Measurements from ENCODE around the gene TEX44.

Gene TEX44

DNA sequence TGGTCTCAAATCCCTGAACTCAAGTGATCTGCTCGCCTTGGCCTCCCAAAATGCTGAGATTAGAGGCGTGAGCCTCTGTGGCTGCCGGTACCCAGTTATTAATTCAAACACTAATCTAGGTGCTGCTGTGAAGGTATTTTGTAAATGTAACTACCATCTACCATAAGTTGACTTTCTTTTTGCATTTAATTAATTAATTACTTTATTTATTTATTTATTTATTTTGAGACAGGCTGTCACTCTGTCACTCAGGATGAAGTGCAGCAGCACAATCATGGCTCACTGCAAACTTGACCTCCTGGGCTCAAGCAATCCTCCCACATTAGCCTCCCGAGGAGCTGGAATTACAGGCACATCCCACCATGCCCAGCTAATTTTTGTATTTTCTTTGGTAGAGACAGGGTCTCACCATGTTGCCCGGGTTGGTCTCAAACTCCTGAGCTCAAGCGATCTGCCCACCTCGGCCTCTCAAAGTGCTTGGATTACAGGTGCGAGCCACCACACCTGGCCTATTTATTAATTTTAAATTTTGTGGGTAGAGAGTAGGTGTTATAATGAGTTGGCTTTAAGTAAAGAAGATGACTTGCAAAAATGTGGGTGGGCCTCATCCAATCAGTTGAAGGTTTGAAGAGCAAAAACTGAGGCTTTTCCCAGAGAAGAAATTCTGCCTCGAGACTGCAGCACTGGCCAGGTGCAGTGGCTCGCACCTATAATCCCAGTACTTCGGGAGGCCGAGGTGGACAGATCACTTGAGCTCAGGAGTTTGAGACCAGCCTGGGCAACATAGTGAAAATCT is 45.2 kb upstream of the TEX44 start:
- H3K9me2 ChIP-seq (replicated peaks; ENCODE audit: insufficient read depth, low read length): no peaks in the 10 kb centered on the region

DNA sequence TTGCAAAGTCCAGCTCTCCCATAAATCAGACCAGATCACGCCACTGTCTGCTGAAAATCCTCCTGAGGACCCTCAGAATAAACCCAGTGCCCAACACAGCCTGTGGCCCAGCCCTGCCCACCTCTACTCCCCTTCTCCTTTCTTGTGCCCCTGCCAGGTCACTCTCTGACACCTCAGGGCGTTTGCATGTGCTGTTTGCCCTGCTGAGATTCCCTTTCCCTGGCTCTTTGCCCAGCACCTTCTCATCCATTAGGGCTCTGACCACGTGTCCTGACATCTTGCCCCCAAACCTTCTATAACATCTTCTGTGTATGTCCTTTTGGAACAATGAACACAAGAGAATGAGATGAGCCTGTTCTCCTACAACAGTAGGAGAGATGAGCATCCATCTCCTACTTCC is 43.9 kb upstream of the TEX44 start:
- Histone ChIP-seq H2AFZ (ENCODE audit: low read depth, low read length, severe bottlenecking) (no peak overlapping the region), H3K36me3 (ENCODE audit: low read length) (peaks cover 4% of the 10 kb centered on the region; the same call in 1 of the 2 replicates), H3K9me2 (replicated peaks; ENCODE audit: insufficient read depth, low read length) (no peaks in the 10 kb centered on the region), H3K79me2 (ENCODE audit: insufficient read depth, low read length) (no peaks in the 10 kb centered on the region), H3K9ac (ENCODE audit: low read length) (no peak overlapping the region), H3K27me3 (ENCODE audit: low read length) (no peaks in the 10 kb centered on the region), H3F3A (ENCODE audit: insufficient read depth) (no peaks in the 10 kb centered on the region; the same call in 1 of the 2 replicates), H3K4me3 (ENCODE audit: insufficient read depth, low read length, poor library complexity, severe bottlenecking) (no peak overlapping the region), H3K27ac (ENCODE audit: low read depth, low read length) (no peak overlapping the region), H3K9me3 (ENCODE audit: insufficient read depth, low read length) (peaks cover 9% of the 10 kb centered on the region; the same call in 1 of the 2 replicates), H3K4me2 (ENCODE audit: low read depth, low read length, poor library complexity, severe bottlenecking) (no peak overlapping the region), H4K20me1 (ENCODE audit: low read depth, low read length) (no peaks in the 10 kb centered on the region)
- TF ChIP-seq, protein P1, sequence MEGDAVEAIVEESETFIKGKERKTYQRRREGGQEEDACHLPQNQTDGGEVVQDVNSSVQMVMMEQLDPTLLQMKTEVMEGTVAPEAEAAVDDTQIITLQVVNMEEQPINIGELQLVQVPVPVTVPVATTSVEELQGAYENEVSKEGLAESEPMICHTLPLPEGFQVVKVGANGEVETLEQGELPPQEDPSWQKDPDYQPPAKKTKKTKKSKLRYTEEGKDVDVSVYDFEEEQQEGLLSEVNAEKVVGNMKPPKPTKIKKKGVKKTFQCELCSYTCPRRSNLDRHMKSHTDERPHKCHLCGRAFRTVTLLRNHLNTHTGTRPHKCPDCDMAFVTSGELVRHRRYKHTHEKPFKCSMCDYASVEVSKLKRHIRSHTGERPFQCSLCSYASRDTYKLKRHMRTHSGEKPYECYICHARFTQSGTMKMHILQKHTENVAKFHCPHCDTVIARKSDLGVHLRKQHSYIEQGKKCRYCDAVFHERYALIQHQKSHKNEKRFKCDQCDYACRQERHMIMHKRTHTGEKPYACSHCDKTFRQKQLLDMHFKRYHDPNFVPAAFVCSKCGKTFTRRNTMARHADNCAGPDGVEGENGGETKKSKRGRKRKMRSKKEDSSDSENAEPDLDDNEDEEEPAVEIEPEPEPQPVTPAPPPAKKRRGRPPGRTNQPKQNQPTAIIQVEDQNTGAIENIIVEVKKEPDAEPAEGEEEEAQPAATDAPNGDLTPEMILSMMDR (IDR thresholded peaks at IDR 0.05; ENCODE audit: insufficient read depth, low read length, poor library complexity, severe bottlenecking): no peak
- no peak for TF ChIP-seq EZH2phosphoT487 (conservative IDR thresholded peaks at IDR 0.05; ENCODE audit: low read length)

More for the DNA sequence above, 45.2 kb upstream of the TEX44 start:
- Histone ChIP-seq H3K27me3 (ENCODE audit: low read length) (no peaks in the 10 kb centered on the region), H3K79me2 (ENCODE audit: insufficient read depth, low read length) (no peaks in the 10 kb centered on the region), H4K20me1 (ENCODE audit: low read depth, low read length) (no peaks in the 10 kb centered on the region), H3F3A (ENCODE audit: insufficient read depth) (no peaks in the 10 kb centered on the region; the same call in 1 of the 2 replicates), H3K4me2 (ENCODE audit: low read depth, low read length, poor library complexity, severe bottlenecking) (no peak overlapping the region), H3K9me3 (ENCODE audit: insufficient read depth, low read length) (peaks cover 1% of the 10 kb centered on the region; the same call in 1 of the 2 replicates), H3K36me3 (ENCODE audit: low read length) (no peaks in the 10 kb centered on the region), H3K4me3 (ENCODE audit: insufficient read depth, low read length, poor library complexity, severe bottlenecking) (no peak overlapping the region), H3K9ac (ENCODE audit: low read length) (no peak overlapping the region), H2AFZ (ENCODE audit: low read depth, low read length, severe bottlenecking) (no peak overlapping the region), H3K27ac (ENCODE audit: low read depth, low read length) (no peak overlapping the region)
- TF ChIP-seq, protein P1 (IDR thresholded peaks at IDR 0.05; ENCODE audit: insufficient read depth, low read length, poor library complexity, severe bottlenecking): no peak
- TF ChIP-seq EZH2phosphoT487 (conservative IDR thresholded peaks at IDR 0.05; ENCODE audit: low read length): no peak

DNA sequence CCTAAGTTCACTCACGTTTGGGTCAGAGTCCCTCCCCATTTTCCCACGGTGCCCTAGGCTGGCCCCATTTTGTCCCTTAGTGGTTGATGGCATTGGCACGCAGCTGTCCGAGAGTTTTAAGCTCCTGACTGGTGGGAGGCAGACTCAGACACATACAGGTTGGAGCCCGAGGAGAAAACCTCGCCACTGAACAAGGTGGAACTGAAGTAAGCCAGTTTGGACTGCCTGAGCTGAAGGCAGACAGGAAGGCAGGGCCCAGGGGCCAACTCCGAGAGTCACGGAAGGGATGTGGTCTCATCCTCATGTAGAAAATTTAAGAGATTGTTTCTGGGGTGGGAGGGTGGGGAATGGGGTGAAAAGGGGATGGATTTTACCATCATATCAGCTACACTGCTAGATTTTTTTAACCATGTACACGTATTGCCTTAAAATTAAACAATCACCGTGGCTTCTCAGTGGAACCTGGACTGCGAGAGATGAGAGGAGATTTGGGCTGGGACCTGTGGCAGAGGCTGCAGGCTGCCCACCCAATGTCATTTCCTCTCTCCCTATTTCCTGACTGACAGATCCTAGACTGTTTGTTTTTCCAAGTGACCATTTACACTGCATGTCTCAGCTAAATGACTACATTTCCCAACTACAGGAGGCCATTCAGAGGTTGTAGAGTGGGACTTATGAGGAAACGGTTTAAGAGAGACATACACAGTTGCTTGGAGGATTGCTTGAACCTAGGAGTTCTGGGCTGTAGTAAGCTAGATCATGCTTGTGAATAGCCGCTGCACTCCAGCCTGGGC is 43.0 kb upstream of the TEX44 start:
- H3K27ac ChIP-seq (ENCODE audit: low read depth, low read length): no peak overlapping the region
- no peak overlapping the region for H2AFZ ChIP-seq (ENCODE audit: low read depth, low read length, severe bottlenecking)
- peaks cover 4% of the 10 kb centered on the region; the same call in 1 of the 2 replicates for H3K36me3 ChIP-seq (ENCODE audit: low read length)
- H3F3A ChIP-seq (ENCODE audit: insufficient read depth): no peaks in the 10 kb centered on the region; the same call in 1 of the 2 replicates
- no peaks in the 10 kb centered on the region for H4K20me1 ChIP-seq (ENCODE audit: low read depth, low read length)
- H3K9me2 ChIP-seq (replicated peaks; ENCODE audit: insufficient read depth, low read length): no peaks in the 10 kb centered on the region
- TF ChIP-seq, protein P1 (IDR thresholded peaks at IDR 0.05; ENCODE audit: insufficient read depth, low read length, poor library complexity, severe bottlenecking): no peak
- TF ChIP-seq EZH2phosphoT487 (conservative IDR thresholded peaks at IDR 0.05; ENCODE audit: low read length): no peak
- H3K9ac ChIP-seq (ENCODE audit: low read length): no peak overlapping the region
- H3K27me3 ChIP-seq (ENCODE audit: low read length): no peaks in the 10 kb centered on the region
- H3K4me3 ChIP-seq (ENCODE audit: insufficient read depth, low read length, poor library complexity, severe bottlenecking): no peak overlapping the region
- H3K4me2 ChIP-seq (ENCODE audit: low read depth, low read length, poor library complexity, severe bottlenecking): no peak overlapping the region
- H3K79me2 ChIP-seq (ENCODE audit: insufficient read depth, low read length): no peaks in the 10 kb centered on the region
- peaks cover 9% of the 10 kb centered on the region; the same call in 1 of the 2 replicates for H3K9me3 ChIP-seq (ENCODE audit: insufficient read depth, low read length)
